GM19452 (cell line): ENCODE data around the gene MAPK8.
"Not testable (repeated sequence)": the region's sequence is repeated elsewhere in the genome, so short reads cannot be mapped to it uniquely, and the experiment has no call there.

Experiments
- ATAC-seq: cut with Tn5 transposase; IDR thresholded peaks from one replicate; pipeline ENCODE4 v1.9.1; 2021; ENCODE audit not compliant: unreplicated experiment

The MAPK8 gene

DNA sequence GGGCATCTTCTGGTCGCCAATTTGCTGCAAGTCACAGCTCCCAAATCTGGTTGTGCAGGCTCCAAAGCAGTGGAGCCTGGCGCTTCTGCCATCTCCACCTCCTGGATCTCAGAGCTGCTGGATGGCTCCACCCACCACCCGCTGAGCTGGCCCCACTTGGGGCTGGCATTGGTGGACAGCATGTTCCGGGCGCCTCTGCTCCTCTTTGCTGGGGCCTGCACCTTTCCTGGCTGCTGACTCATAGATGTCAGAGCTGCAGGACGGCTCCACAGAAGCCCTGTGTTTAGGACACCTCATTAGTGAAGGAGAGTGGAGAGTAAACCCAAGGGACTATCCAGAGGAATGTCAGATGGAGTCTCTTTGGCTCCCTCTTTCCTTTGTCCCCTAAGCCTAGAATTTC, 27.4 kb downstream of the MAPK8 start:
- no peak for ATAC-seq

DNA sequence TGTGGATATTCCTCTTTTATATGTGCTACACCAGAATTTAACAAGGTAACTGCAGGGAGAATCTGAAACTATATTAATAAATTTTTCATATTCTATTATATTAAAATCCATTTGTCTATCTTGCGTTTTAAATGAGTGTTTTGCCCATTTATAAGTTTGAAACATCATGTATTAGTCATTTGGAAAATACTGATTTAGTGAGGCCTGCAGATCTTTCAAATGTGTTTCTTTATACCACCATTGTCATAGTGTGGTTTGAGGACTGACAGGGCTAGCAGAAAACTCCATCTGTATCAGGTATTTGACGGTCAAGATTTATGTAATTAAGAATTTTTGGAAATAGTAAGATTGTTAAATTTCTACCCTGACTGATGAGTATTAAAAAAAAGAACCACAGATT, 29.3 kb downstream of the MAPK8 start:
- no peak for ATAC-seq

DNA sequence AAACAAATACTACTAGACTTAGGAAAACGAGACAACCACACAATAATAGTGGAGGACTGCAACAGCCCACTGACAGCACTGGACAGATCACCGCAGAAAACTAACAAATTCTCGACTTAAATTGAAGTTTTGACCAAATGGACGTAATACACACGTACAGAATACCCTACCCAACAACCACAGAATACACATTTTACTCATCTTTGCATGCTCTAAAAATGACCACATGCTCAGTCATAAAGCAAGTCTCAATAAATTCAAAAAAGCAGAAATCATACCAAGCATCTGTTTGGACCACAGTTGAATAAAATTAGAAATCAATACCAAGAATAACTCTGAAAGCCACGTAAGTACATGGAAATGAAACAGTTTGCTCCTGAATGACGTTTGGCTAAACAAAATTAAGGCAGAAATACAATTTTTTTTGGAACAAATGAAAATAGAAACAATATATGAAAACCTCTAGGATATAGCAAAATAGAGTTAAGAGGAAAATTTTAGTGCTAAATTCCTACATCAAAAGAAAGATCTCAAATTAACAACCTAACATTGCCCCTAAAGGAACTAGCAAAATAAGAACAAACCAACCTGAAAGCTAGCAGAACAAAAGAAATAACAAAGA, 30.6 kb downstream of the MAPK8 start:
- ATAC-seq = peak; percentile 86

DNA sequence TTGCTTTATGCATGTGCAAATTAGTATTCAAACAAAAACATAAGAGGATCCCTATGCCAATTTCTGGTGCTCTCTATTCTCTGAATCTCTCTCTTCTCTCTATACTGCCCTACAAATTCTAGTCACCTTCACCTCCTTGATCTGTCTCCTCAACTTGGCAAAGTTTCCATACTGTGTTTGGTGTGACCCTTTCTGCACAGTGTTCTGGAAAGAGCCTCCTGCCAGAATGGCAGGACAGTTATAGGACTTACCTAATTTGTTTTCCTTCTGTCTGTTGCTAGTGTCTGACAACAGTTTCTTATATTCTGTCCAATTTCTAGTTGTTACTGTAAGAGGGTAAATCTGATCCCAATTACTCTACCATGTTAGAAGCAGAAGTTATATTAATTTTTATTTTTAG, 34.3 kb downstream of the MAPK8 start:
- ATAC-seq = no peak

DNA sequence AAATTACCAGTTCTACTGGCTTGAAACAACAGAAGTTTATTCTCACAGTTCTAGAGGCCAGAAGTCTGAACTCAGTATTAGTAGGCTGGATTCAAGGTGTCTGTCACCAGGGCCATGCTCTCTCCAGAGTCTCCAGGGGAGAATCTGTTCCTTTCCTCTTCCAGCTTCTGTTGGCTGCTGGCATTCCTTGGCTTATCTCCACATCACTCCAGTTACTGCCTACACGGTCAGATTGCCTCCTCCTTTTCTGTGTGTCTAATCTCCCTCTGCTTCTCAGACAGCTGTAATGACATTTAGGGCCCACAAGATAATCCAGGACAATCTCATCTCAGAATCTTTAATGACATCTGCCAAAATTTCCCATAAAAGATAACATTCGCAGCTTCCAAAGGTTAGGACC, 36.6 kb downstream of the MAPK8 start:
- ATAC-seq = no peak

DNA sequence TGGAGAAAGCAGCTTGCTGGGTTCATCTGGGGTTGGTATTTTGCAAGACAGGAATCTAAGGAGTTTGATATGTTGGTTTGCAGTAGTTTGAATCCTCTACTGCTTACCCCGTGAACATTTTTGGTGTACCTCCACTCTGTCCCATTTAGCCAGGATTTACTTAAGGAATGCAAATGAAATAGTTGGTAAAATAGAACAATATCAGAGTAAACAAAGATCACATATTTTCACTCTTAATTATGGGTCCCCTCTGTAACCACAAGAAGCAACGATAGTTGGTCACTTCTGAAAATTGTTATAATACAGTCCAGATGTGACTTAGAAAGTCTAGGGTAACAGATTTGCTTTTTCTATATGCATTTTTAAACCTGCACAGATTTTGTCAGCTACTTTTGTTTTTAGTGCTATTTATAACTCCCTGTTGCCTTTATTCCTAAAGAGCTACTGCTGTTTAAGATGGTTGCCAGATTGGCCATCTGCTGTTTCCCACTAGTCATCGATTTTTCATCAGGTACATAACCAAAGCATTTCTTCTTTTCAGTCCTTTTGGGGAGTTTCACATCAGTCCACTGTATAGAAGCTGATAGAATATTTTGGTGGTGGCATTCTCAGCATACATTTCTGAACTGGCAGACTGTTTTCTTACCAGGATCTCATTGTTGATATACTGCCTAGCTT, 37.6 kb downstream of the MAPK8 start:
- ATAC-seq = no peak

DNA sequence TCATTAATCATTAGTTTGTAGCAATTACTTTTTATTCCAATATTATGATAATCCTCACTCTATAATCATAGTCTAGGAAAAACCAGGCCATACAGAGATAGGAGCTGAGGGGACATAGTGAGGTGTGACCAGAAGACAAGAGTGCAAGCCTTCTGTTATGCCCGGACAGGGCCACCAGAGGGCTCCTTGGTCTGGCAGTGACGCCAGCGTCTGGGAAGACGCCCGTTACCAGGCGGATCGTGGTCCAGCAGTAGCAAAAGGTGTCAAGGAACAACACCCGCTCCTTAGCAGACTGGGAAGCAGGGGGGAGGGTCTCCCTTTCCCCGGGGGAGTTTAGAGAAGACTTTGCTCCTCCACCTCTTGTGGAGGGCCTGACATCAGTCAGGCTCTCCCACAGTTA, 39.8 kb downstream of the MAPK8 start:
- not testable (repeated sequence) for ATAC-seq

DNA sequence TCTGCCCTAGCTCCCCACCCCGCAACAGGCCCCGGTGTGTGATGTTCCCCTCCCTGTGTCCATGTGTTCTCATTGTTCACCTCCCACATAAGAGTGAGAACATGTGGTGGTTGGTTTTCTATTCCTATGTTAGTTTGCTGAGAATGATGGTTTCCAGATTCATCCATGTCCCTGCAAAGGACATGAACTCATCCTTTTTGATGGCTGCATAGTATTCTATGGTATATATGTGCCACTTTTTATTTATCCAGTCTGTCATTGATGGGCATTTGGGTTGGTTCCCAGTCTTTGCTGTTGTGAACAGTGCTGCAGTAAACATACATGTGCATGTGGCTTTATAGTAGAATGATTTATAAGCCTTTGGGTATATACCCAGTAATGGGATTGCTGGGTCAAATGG, 41.1 kb downstream of the MAPK8 start:
- ATAC-seq = not testable (repeated sequence)

DNA sequence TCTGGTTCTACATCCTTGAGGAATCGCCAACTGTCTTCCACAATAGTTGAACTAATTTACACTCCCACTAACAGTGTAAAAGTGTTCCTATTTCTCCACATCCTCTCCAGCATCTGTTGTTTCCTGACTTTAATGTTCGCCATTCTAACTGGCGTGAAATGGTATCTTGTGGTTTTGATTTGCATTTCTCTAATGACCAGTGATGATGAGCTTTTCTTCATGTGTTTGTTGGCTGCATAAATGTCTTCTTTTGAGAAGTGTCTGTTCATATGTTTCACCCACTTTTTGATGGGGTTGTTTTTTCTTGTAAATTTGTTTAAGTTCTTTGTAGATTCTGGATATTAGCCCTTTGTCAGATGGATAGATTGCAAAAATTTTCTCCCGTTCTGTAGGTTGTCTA, 41.5 kb downstream of the MAPK8 start:
- not testable (repeated sequence) for ATAC-seq

DNA sequence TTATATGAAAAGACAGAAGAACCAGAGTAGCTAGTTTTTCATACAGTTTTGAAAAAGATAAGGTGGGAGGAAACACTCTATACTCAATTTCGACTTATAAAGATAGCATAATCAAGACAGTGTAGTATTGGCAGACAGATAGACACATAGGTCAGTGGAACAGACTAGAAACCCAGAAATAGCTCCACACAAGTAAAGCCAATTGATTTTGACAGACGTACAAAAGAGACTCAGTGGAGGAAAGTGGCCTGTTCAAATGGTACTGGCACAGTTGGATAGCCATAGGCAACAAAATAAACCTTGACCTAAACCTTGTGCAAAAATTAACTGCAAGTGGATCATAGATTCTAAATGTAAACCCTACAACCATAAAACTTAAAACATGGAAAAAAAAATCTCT, 46.8 kb downstream of the MAPK8 start:
- no peak for ATAC-seq

DNA sequence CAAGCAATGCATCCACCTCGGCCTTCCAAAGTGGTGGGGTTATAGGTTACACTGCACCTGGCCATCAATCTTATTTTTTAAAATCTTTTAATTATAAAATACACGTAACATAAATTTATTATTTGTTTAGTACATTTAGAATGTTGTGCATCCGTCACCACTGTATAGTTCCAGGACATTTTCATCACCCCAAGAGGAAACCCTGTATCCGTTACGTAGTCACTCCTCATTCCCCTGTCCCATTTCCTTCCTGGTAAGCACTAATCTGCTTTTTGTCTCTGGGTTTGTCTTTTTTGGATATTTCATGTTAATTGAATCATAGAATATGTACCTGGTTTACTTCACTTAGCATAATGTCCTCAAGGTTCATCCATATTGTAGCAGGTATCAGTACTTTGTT, 51.2 kb downstream of the MAPK8 start:
- ATAC-seq = no peak

DNA sequence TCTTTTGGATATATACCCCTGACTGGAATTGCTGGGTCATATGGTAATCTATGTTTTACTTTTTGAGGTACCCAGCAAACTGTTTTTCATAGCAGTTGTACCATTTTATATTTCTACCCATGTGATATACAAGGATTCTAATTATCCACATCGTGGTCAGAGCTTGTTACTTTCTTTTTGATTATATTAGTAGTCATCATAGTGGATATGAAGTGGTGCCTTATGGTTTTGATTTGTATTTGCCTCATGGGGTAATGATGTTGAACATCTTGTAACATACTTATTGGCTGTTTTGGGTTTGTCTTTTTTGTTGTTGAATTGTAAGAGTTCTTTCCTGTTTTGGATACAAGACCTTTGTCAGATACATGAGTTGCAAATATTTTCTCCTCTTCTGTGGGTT, 51.7 kb downstream of the MAPK8 start:
- no peak for ATAC-seq

DNA sequence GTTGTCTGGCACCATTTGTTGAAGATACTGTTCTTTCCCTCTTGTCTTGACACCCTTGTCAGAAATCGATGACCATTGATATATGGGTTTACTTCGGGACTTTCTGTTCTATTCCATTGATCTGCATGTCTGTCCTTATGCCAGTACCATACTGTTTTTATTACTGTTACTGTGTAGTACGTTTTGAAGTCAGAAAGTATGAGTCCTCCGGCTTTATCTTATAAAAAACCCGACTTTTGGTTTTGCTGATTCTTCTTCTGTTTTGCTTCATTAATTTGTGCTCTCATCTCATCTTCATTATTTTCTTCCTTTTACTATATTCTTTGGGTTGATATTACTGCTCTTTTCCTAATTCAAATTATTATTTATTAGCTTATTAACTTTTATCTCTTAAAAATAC, 52.4 kb downstream of the MAPK8 start:
- ATAC-seq = no peak

DNA sequence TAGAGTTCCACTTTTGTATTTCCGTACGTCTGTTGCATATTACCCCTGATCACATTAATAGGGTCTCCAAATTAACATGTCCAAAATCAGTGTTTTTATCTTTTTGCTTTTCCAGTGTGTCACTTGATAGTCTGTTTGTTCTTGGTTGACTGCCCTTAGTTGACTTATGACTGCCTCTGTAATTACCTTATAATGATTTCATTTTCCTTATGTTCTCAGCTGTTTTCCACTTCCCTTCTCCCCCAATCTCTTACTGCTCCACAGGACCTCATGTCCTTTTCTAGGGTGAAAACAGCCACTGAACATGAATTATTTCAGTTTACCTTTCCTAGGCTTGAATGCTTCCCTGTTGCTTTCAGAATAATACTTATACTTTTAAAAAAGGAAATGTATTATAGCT, 54.7 kb downstream of the MAPK8 start:
- no peak for ATAC-seq

DNA sequence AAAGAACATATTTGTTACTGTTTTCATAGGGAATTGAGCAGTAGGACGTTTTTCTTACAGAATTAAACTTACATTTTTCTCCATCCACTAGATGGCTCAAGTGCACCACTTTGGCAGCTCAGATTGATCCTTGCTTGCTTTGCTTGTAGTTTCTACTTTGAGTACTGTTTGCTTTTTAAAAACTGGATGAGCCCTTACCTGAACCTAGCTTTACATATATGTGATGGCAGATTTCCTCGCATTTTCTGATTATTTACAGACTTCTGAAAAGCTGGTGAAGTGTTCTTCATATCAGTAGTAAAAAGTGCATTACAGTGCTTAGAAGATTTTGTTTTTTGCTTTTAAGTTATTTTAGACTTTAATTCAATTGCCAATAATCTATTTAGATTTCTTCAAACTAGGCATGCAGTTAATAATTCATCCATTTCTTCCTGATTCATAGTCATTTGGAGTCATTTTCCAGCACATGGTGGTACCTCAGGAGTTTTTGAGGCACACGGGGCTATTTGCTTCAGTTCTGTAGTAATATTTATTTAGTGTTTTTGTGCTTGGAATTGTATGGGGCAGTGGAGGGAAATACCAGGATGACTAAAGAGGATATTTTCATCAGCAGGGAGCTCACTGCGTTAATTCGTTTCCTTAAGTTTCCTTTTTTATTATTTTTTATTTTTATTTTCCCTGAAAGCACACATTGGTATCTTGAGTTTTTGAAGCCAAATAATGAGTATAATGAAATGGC, 57.3 kb downstream of the MAPK8 start:
- ATAC-seq = no peak

DNA sequence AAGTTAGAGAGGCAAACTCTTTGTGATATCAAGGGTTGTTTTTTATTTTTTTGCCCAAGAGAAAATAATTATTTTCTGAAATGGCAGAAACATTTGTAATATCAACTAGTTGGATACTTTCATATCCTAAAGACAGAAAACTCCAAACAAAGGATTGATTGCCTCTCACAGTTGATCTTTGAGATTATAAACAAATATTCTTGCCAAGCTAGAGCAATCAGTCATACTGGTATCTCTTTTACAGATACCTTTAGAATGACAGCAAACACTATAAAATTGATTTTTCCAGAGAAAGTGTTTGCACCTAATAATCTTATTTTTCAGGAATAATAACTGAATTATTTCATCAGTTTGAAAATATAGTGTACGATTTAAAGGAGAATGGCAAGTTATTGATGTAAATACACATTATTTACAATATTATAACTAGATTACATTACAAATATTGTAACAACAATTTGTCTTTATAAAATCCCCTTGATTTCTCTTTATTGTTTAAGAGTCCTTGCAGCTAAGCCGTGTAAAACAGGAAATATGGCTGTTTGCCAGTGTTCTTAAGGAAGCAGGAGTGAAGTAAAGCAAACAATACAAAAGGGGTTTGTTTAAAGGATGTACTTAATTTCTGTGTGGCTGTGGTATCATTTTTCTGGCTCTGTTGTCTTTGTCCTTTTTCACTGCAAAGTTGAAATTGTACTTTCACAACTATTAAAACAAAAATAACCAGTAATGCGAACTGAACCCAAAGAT, 58.4 kb downstream of the MAPK8 start:
- ATAC-seq = no peak

DNA sequence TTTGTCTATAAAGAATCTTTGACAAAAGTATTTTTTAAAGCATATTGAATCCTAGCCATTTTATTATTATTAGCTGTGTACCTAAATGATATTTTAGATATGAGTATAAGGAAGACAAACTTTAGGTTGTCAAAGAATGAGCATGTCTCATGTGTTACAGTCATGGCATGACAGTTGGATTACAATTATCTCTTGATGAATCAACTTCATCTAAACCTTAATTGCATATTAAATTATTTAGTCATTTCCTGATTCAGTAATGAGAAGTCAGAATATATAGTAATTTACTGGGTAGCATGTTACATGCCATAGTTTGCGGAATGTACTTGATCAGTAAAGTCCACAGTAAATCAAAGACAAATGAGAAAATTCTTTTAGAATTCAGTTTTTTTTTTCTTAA, 59.2 kb downstream of the MAPK8 start:
- no peak for ATAC-seq

DNA sequence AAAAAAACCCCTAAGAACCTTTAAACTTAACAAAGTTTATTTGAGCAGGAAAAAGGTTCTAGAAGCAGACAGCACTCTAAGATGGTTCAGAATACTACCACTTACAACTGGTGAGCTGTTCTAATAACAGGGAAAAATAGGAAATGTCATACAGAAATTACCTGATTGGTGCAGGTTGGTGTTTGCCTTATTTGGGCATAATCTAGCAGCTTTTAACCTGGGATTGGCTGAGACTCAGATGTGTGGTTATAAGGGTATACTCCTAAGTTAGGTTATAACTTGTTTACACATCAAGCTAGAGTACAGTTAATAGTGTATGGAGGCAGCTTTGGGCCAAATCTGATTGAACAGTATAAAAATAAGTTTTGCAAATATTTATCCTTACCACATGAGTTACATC, 59.8 kb downstream of the MAPK8 start:
- no peak for ATAC-seq

DNA sequence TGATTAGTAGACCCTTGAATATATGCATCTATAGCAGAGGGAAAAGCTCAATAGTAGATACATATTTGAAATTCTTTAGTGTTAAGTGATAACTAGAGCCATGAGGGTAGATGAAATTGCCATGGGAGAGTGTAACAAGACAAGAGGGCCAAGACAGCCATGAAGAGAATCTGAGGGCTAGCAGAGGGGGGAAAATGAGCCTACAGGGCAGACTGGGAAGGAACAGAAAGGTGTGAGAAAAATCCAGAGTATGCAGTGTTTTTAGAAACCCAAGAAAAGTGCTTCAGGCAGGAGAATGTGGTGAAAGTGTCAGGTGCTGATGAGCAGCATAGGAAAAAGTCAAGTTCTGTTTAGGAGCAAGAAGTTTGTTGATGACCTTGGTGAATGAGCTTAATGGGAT, 63.0 kb downstream of the MAPK8 start:
- ATAC-seq = no peak

DNA sequence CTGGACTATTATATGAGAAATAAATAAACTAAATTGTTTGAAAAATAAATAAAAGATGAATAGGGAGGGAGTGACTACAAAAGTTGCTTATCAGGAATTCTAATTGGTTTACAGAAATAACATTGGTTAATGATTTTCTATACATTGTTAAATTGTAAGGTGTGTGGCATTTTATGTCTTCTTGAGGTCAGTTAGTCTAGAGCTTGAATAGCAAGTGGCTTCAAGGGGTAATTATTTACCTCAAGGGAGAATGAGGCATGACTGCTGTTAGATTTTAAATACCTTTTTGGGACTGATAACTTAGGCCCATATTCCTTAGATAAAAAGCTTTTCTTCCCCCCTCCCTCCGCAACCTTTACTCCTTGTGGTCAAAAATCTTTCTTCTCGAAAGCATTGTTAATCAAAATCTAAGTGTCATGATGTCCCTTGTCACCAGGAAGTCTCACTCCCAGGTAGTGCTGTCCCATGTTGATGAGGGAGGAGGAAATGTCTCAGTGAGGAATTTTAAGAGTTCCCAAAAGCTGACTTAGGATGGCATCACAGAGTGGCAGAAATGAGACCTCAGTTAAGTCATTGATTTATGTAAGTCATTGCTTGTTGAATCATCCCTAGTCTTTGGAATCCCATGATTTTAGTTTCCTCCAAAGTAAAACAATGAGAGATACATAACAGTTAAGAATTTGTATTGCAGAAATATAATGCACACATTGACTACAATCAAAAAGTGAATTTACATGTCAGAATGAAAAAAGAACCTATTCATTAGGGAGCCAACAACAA, 71.5 kb downstream of the MAPK8 start:
- ATAC-seq = no peak

DNA sequence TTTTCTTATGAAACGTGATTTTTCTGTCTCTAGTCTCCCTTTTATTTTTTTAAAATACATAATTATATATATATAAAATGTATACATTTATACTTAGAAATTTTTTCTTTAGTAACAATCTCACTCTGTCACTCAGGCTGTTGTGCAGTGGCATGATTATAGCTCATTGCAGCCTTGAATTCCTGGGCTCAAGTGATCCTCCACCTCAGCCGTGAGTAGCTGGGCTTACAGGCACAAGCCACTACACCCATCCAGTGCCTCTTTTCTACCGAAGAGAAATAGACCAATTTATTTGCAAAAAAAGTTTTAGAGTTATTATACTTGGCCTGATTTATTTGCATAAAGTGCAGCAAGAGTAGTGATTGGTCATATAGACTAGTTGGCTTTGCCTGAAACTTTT, 72.2 kb downstream of the MAPK8 start:
- ATAC-seq = no peak
